Measurements from ENCODE around the gene ENTPD6. TPM values are rescaled to one million over a fixed set of nuclear protein-coding genes. Genes with fewer than 3 reads are reported as not detected.
"Not testable (repeated sequence)": the region's sequence is repeated elsewhere in the genome, so short reads cannot be mapped to it uniquely, and the experiment has no call there.

ENTPD6 gene
- 65.8 and 70.8 TPM in 2 replicates for total RNA-seq

DNA sequence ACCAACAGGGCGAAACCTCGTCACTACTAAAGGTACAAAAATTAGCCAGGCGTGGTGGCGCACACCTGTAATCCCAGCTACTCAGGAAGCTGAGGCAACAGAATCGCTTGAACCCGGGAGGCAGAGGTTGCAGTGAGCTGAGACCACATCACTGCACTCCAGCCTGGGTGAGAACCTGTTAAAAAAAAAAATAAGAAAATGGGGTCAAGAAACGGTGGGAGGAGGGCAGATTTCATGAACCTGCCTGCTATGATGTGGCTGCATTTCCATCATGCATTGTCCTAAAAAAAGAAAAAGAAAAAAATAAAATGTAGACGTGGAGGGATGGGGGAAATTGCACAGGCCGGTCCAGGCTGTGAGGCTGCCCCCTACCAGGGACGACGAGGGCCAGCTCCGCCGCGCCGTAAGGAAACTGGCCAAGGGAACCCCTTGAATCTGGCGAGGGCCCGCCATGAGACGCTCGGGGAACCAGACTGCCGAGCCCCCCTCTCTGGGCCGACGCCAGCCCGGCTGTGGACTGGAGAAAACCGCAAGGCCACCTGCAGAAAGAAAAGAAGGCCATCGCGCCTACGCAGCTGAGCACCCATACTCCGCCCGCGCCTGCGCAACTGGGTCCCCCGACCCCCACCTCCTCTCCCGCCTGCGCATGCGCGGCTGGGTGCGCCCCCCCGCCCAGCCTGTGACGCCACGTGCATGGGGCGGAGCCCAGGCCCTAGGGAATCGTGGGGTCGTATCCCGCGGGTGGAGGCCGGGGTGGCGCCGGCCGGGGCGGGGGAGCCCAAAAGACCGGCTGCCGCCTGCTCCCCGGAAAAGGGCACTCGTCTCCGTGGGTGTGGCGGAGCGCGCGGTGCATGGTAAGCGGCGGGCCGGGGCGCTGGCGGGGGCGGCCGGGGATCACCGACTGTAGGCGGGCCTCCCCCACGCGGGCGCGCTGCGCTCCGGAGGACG lies at the start of gene ENTPD6:
ENTPD6 (plus strand) TSS at position 699 of the 948 bp plus-strand sequence. CDS start 10,825 bp downstream, outside the sequence.
- peak; percentile 92 for DNase-seq

DNA sequence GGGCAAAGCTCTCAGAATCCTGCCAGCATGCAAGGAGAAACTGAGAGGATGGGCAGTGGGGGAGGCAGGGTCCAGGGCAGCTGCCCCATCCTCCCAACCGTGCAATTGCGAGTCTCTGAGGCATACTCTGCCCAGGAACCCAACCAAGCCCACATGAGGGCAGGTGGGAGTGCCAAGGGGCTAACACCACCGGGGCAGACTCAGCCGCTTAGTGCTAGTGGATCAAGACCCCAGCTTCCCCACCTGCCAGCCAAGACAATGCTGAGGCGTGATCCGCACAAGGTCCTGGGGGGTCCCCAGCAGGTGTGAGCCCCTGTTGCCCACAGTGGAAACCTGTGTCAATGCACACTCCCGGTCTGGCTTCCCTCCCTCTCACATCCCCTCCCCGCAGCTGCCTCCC lies 48.5 kb upstream of the ENTPD6 start:
- DNase-seq, result no peak

- DNase-seq, result no peak
These were observed 47.8 kb upstream of the ENTPD6 start for GRCh38 chr20:25147716-25148115.

- DNase-seq, result peak; percentile 40
These were observed 47.1 kb upstream of the ENTPD6 start for GRCh38 chr20:25148181-25148981.

DNA sequence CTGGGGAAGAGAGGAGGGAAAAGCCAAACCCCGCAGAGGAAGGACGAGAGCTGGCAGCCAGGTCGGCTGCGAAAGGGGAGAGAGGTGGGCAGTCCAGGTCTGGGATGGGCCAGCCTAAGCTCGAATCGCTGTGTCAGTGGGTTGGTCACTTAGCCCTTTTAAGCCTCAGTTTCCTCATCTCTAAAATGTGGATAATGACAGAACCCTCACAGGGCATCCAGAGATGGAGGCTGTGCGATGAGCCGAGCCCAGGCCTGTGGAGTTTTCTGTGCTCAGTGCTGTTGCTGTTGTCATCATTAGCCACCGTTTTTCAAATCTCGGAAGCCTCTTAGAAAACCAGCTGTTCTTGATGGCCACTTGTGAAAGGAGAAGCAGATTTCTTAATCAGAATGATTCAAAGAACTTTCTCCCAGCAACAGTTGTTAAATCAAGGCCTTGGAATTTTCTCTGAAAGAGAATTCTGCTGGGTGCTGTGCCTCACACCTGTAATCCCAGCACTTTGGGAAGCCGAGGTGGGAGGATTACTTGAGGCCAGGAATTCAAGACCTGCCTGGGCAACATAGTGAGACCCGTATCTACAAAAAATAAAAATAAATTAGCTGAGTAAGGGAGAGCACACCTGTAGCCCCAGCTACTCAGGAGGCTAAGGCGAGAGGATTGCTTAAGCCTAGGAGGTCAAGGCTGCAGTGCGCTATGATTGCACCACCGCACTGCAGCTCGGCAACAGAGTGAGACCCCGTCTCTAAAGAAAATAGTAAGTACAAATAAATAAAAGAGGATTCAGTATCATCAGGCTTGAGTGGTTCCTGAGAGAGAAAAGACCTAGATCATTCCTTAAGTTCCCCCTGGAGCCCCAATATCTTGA lies 46.3 kb upstream of the ENTPD6 start:
- DNase-seq, result no peak

- no peak for DNase-seq
These were observed 45.5 kb upstream of the ENTPD6 start for GRCh38 chr20:25150016-25150415.

DNA sequence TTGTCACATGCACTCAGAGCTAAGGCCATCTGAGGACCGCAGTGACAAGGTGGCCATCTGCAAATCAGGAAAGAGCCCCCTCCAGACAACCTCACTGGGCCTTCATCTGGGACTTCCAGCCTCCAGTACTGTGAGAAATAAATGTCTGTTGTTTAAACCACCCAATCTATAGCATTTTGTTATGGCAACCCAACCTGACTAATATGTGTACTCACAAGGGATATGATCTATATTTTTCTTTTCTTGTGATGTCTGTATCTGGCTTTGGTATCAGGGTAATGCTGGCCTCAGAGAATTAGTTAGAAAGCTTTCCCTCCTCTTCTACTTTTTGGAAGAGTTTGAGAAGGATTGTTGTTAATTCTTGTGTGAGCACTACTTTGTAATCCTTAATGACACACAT lies 37.5 kb upstream of the ENTPD6 start:
- DNase-seq, result no peak

- DNase-seq, result no peak
These were observed 35.0 kb upstream of the ENTPD6 start for GRCh38 chr20:25160467-25160866.

GRCh38 chr20:25160897-25161296 lies 34.6 kb upstream of the ENTPD6 start:
- DNase-seq, result no peak

DNA sequence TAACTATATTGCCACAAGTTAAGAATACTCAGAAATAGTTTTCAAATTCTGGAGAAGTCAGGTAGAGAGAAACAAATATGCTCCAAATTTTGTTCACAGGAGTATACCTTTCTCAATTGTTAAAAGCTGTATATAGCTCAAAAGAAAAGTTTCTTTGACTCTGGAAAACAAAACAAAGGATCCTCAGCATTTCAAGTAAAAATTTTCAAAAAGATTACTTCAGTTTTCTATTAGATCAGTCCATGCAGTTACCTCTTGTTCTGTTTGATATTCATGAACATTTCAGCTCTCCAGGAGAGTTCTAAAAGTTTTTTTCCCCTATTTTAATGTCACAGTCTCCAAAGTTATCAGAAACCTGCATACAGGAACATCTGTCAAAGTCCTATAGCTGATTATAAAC lies 30.4 kb upstream of the ENTPD6 start:
- no peak for DNase-seq

DNA sequence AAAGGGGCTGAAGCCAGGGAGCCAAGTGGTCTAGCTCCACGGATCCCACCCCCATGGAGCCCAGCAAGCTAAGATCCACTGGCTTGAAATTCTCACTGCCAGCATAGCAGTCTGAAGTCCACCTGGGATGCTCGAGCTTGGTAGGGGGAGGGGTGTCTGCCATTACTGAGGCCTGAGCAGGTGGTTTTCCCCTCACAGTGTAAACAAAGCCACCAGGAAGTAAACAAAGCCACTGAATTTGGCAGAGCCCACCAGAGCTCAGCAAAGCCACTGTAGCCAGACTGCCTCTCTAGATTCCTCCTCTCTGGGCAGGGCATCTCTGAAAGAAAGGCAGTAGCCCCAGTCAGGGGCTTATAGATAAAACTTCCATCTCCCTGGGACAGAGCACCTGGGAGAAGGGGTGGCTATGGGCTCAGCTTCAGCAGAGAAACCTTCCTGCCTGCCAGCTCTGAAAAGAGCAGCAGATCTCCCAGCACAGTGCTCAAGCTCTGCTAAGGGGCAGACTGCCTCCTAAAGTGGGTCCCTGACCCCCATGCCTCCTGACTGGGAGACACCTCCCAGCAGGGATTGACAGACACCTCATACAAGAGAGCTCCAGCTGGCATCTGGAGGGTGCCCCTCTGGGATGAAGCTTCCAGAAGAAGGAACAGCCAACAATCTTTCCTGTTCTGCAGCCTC lies 29.3 kb upstream of the ENTPD6 start:
- DNase-seq, result not testable (repeated sequence)

DNA sequence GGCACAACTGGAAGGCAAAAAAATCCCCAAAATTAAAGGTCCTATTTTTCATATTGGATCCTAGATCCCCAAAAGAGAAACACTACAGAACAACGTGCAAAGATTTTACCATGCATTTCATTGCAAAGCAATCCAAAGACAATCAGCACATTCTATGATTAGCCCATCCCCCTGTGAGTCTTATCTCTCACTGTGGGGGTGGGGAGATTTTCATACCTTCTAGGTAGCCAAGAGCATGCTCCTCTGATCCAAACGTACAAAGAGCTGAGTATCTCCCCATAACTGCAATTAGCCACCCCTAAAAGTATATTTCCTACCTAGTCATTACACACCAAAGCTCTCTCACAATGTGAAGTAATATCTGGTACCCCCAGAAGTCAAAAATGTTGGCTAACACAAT lies 22.2 kb upstream of the ENTPD6 start:
- no peak for DNase-seq

GRCh38 chr20:25173886-25174308 lies 21.6 kb upstream of the ENTPD6 start:
- DNase-seq, result no peak

DNA sequence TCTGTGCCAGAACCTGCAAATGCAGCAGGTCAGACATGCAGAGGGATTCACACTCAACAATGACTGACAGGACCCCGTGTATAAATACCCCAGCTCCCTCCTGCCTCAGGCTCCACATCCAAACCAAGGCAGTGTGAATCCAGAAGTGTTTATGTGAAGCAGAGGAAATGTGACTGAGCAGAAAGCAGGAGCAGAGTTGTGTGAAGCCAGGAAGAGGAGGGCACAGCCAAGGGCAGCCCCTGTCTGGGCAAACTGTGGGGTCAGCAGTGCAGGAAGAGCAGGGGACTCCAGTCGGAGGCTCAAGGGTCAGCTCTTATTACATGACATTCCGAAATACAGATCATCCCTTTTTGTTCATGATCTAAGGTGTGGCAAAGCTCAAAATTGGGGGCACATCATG lies 19.3 kb upstream of the ENTPD6 start:
- DNase-seq, result no peak

DNA sequence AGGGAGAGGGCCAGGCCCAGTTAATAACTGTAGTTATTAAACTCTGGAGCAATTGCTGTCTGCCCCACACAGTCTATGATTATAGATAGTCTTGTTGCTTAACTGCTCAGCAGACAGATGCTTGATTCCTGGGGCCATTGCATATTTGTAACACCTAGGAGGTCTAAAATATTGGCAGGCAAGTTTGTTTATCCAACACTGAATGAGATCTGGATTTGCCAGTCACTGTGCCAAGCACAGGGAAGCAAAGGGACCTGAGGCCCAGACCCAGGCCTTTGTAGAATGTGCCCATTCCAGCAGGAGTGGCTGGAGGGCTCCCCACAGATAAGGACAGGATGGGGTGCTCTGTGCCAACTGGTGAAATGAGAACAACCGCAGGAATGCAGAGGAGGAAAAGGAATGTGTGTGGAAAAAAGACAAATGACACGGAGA lies 17.6 kb upstream of the ENTPD6 start:
- DNase-seq, result no peak

- DNase-seq, result peak; percentile 62
These were observed 16.7 kb upstream of the ENTPD6 start for GRCh38 chr20:25178563-25179438.

DNA sequence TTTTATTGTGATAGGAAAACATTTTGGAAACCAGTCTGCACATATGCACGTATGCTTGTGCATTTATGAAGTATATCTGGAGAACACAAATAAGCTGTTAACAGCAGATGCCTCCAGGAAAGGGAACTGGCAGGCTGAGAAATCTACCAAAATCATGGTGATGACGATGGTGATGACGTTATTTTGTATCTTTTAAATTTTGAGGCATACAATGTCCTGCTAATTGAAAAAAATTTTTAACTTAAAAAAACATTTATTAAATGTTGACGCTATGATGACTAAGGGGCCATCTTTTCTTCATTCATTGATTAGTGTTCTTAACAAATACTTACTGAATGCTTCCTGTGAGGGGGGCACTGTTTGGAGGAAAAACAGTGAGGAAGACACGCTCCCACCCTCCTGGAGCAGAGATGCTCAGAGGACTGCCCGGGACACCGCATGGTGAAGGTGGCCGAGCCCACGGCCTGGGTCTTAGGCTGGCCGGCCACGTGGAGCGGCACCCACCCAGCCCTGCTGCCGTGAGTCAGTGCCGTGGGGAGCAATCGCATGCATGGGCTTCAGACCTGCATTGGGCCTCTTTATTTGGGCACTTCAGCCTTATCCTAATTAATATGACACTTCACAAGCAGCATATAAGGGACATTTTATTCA lies 15.9 kb upstream of the ENTPD6 start:
- DNase-seq, result no peak

GRCh38 chr20:25184391-25184790 lies 11.1 kb upstream of the ENTPD6 start:
- DNase-seq, result not testable (repeated sequence)

DNA sequence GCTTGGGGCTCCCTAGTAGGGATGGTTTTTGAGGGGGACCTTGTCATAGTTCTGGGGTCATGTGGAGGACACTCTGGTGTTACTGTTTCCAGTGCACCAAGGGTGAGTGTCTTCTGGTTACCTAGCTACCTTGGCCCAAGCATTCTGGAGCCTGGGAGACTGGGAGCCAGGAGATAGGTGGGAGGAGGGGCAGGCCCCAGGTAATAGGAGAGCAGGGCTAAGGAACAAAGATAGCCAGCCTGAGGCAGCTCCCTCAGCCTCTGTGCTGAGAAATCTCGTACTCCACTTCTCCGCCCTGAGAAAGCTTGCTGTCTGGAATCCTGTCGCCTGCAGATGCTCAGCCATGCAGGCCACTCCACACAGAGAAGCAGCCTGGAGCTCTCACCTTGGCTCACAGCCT lies 8.3 kb upstream of the ENTPD6 start:
- DNase-seq, result no peak

- DNase-seq, result no peak
These were observed 7.9 kb upstream of the ENTPD6 start for GRCh38 chr20:25187635-25188034.
